HG03432 (cell line): ENCODE results near the gene SHC1.
"Not testable (repeated sequence)": the region's sequence is repeated elsewhere in the genome, so short reads cannot be mapped to it uniquely, and the experiment has no call there.

ENCODE experiments used
- ATAC-seq: cut with Tn5 transposase; IDR thresholded peaks from one replicate; pipeline ENCODE4 v1.9.1; 2021; ENCODE audit warnings: mild to moderate bottlenecking, moderate library complexity; ENCODE audit not compliant: unreplicated experiment

The SHC1 gene

DNA sequence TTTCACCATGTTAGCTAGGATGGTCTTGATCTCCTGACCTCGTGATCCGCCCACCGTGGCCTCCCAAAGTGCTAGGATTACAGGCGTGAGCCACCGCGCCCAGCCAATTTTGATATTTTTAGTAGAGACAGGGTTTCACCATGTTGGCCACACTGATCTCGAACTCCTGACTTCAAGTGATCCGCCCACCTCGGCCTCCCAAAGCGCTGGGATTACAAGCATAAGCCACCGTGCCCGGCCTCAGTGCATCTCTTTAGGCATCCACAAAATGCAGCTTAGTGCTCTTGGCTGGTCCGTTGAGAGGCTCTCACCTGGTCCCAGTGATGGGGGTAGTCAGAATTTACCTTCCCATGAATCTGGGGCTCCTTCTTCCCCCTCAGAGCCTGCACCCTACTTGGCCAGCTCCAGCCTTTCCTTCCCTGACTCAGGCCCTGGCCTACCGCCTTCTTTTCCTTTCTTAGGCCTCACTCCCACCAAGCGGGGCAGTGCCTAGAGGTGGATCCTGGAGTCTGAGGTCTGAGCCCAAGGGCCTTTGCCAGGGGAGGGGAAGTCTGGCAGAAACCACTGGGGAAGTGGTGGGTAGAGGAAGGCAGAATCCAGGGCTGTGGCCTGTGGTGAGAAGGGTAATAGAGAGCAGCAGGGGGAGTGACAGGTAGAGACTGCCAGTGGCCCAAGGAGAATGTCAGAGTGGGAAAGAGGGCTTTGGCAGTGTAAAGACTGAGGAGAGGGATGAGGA, 26.6 kb upstream of the SHC1 start:
- ATAC-seq, result no peak

DNA sequence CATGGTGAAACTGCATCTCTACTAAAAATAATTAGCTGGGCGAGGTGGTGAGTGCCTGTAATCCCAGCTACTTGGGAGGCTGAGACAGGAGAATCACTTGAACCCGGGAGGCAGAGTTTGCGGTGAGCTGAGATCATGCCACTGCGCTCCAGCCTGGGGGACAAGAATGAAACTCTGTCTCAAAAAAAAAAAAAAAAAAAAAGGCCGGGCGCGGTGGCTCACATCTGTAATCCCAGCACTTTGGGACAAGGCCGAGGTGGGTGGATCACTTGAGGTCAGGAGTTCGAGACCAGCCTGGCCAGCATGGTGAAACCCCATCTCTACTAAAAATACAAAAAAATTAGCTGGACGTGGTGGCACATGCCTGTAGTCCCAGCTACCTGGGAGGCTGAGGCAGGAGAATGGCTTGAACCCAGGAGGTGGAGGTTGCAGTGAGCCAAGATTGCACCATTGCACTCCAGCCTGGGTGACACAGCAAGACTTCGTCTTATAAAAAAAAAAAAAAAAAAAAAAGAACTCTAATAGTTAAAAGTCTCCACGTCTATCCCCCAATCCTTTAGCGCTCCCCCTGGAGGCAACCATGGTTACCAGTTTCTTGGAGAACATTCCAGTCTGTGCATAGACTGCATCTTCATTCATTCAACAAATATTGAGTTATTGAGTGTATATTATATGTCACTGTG, 24.9 kb upstream of the SHC1 start:
- ATAC-seq, result not testable (repeated sequence)

DNA sequence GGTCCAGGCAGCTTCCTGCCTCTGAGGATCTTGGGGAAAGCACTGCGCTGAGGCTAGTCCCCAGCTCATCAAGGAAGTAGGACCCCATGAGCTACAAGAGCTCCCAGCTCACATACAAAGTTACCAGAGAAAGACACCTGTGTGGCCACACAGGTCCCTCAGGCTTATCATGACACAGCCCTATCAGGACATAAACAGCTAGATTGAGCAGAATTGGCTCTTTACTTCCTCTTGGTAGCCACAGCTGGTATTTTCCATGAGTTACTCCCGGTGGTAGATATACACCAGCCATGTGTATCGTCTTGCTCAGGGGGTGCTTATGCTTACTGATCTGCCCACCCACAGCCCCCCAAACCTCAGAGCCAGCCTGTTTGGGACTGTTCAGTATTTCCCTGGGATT, 24.0 kb upstream of the SHC1 start:
- ATAC-seq, result no peak

DNA sequence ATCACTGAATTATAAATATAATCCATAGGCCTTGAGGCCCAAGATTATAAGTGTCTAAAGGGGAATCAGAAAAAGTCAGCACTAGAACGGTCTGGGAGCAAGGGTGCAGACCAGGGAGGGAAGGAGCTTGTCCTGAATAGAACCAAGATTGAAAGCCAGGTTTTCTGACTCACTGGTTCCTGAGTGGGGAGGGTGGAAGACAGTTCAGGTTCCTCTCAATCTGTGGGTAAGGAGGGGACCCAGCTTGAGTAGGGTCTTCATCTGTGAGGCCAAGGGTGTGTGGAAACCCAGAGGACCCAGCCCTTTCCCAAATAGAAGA, 23.7 kb upstream of the SHC1 start:
- ATAC-seq, result no peak

DNA sequence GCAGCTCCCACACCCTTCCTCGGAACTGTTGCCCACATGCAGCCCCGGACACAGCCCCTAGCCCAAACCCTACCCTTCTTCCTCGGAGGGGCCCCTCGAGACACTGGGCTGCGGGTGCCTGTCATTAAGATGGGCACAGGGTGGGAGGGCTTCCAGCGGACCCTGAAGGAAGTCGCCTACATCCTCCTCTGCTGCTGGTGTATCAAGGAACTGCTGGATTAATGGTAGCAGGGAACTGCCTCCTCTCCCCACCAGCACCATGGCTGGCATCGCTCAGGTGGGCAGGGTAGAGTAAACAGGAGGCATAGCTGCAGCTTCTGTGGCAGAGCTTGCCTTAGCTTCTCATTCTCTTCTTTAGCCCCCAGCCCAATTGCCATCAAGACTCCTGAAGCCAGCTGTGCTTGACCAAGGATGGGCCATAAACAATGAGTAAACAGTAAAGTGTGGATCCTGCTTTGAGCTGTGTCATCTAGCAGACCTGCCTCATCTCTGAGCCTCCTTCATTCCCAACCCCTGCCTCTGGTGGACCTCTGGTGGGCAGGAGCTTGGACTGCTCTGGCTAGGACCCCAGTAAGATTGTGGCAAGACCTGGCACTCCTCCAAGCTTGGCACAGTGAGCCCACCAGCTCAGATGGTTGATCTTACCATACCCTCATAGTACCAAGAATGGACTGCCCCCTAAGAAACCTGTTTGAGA, 23.2 kb upstream of the SHC1 start, which contains the start of gene LENEP:
Gene LENEP, plus strand, starts transcription at position 15 of the 697 bp plus-strand sequence. Its CDS starts 22 bp downstream, at position 37.
- ATAC-seq, result no peak

GRCh38 chr1:154992721-154993571, 22.4 kb upstream of the SHC1 start:
- no peak for ATAC-seq

DNA sequence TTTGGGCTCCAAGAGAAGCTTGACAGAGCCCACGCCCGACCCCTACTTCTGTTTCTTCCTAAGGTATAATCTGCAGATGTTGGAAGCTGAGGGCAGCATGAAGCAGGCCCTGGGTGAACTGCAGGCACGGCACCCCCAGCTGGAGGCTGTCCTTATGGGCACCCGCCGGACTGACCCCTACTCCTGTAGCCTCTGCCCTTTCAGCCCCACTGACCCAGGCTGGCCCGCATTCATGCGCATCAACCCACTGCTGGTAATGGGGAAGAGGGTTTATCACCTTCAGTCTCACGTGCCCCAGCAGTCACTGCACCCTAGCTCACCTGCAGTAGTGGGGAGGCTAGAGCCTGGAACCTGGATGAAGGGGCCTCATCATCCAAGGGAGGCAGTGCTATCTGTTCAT, 19.7 kb upstream of the SHC1 start:
- no peak for ATAC-seq

GRCh38 chr1:154989195-154989860, 18.8 kb upstream of the SHC1 start:
- no peak for ATAC-seq

- ATAC-seq, result no peak
Observed at GRCh38 chr1:154988058-154988954, 17.8 kb upstream of the SHC1 start.

DNA sequence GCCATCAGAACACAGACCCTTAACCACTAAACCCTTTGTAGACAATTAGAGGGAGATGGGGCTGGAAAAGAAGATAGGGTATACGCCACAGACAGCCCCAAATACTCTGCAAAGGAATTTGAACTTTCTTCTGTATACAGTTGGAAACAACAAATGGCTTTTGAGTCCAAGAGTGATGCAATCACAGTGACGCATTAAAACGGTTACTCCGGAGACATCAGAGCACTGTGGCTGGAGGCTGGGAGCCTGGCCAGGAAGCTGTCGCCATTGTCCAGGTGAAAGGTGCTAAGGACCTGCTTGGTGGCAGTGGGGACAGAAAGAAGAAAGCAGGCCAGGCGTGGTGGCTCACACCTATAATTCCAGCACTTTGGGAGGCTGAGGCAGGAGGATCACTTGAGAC, 16.8 kb upstream of the SHC1 start:
- no peak for ATAC-seq

GRCh38 chr1:154986736-154987135, 16.2 kb upstream of the SHC1 start:
- not testable (repeated sequence) for ATAC-seq

- ATAC-seq, result no peak
Observed at GRCh38 chr1:154983776-154984466, 13.4 kb upstream of the SHC1 start.

DNA sequence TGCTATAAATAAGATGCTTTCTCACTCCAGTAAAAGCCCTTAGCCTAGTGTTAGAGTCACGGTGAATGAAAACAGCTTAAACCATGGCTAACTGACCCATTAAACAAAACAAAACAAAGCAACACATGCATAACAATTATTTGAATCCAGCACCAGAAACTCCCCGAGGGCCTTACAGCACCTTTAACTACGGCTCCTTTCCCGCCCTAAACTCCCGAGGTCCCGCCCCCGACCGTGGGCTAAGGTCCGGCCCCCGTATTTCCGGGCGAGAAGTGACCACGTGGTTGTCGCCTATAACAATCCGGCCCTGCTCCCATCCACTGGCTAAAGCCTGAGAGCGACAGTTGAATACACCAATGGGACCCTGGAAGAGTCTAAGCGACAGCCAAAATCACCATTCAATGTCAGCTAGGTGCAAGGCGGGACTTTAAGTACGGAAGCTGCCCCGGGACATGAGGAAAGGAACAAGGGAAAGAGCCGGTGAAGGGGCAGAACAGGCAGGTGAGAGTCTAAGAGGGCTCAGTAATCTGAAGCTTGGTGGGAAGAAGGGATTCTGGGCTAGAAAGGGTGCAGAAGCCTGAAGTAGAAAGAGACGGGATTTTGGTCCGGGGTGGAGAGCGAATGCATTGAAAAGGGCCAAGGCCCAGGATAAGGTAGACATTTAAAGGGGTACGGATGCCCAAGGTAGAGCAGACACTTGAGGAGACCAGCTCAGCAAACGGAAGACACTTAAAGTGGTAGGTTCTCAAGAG, 12.5 kb upstream of the SHC1 start, which contains the start of gene FLAD1:
Gene FLAD1, plus strand, starts transcription at position 448 of the 752 bp plus-strand sequence. CDS start 351 bp downstream, outside the sequence.
- ATAC-seq, result peak; percentile 96

- no peak for ATAC-seq
Observed at GRCh38 chr1:154982341-154982740, 11.8 kb upstream of the SHC1 start.

GRCh38 chr1:154978360-154978759, 7.8 kb upstream of the SHC1 start:
- no peak for ATAC-seq

DNA sequence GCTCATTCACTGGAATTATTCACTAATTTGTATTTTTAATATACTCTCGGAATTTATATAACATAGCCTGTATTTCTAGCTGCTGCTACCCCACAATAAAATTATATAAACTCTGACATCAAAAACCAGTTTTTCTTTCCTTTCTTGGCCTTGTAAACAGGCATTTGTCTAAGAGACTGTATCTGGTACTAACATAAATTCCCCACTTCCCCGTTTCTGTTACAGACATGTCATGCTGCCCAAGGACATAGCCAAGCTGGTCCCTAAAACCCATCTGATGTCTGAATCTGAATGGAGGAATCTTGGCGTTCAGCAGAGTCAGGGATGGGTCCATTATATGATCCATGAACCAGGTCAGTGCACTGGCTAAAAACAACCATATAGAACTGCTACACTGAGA, 7.2 kb upstream of the SHC1 start:
- not testable (repeated sequence) for ATAC-seq

DNA sequence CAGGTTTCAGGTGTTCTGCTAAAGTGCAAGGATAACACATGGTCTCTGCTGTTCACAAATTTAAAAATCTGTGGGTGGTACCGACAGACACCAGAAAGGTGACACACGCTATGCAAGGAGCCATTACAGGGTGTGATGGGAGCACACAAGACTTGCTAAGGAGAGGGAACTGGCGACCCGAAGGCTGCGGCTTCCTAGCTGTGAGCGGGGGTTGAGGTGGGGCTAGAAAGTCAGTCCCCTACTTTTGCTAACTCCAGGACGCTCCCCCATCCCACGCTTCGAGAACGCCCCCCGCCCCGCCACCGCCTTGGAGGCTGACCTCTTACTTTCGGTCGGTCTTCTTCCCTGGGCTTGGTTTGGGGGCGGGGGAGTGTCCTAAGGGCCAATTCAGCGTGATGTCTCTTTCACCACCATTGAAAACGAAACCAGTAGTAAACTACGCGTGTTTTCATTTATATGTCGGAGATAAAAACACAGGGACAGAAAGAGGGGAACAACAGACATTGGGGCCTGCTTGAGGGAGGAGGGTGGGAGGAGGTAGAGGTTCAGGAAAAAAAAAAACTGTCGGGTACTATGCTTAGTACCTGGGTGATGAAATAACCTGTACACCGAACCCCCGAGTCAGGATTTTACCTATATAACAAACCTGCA, 5.0 kb upstream of the SHC1 start:
- ATAC-seq, result no peak
